ENCODE results near the gene SFXN5.

The SFXN5 gene

DNA sequence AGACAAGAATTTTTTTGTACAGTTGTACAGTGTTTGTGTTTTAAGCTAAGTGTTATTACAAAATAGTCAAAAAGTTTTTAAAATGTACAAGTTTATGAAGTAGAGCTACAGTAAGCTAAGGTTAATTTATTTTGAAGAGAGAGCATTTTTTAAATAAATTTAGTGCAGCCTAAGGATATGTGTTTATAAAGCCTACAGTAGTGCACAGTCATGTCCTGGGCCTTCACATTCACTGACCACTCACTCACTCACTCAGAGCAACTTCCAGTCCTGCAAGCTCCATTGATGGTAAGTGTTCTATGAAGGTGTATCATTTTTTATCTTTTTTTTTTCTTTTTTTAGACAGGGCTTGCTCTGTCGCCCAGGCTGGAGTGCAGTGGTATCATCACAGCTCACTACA is 44.2 kb downstream of the SFXN5 start:
- Histone ChIP-seq H3K9ac (ENCODE audit: low read length) (no peak overlapping the region), H3K9me2 (replicated peaks; ENCODE audit: insufficient read depth, low read length) (no peaks in the 10 kb centered on the region), H3K36me3 (ENCODE audit: low read length) (no peaks in the 10 kb centered on the region), H3K27ac (ENCODE audit: low read depth, low read length) (no peak overlapping the region), H2AFZ (ENCODE audit: low read depth, low read length, severe bottlenecking) (no peak overlapping the region), H3K27me3 (ENCODE audit: low read length) (no peaks in the 10 kb centered on the region), H3K4me2 (ENCODE audit: low read depth, low read length, poor library complexity, severe bottlenecking) (no peak overlapping the region), H3K9me3 (ENCODE audit: insufficient read depth, low read length) (no peaks in the 10 kb centered on the region), H3K4me3 (ENCODE audit: insufficient read depth, low read length, poor library complexity, severe bottlenecking) (no peak overlapping the region), H3K79me2 (ENCODE audit: insufficient read depth, low read length) (no peaks in the 10 kb centered on the region), H4K20me1 (ENCODE audit: low read depth, low read length) (no peaks in the 10 kb centered on the region), H3F3A (ENCODE audit: insufficient read depth) (no peaks in the 10 kb centered on the region)
- no peak for TF ChIP-seq EZH2phosphoT487 (conservative IDR thresholded peaks at IDR 0.05; ENCODE audit: low read length)

DNA sequence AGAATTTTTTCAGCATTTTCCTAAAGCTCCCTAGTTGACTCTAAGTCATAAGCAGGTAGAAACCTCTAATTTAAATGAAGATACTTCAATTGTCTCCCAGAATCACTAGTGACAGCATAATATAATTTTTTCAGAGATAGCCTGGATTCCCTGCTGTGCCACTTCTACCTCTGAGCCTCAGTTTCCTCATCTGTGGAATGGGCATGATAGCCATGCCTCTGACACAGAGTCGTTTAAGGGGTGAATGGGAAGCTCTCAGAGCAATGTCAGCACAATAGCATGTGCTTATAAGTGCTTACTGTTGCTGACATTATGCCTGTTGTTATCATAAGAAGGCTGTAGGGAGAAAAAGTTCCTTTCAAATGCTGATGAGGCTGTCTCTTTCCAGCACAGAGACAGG is 48.0 kb downstream of the SFXN5 start:
- TF ChIP-seq, protein P1, sequence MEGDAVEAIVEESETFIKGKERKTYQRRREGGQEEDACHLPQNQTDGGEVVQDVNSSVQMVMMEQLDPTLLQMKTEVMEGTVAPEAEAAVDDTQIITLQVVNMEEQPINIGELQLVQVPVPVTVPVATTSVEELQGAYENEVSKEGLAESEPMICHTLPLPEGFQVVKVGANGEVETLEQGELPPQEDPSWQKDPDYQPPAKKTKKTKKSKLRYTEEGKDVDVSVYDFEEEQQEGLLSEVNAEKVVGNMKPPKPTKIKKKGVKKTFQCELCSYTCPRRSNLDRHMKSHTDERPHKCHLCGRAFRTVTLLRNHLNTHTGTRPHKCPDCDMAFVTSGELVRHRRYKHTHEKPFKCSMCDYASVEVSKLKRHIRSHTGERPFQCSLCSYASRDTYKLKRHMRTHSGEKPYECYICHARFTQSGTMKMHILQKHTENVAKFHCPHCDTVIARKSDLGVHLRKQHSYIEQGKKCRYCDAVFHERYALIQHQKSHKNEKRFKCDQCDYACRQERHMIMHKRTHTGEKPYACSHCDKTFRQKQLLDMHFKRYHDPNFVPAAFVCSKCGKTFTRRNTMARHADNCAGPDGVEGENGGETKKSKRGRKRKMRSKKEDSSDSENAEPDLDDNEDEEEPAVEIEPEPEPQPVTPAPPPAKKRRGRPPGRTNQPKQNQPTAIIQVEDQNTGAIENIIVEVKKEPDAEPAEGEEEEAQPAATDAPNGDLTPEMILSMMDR (IDR thresholded peaks at IDR 0.05; ENCODE audit: insufficient read depth, low read length, poor library complexity, severe bottlenecking): no peak
- no peak for TF ChIP-seq EZH2phosphoT487 (conservative IDR thresholded peaks at IDR 0.05; ENCODE audit: low read length)

DNA sequence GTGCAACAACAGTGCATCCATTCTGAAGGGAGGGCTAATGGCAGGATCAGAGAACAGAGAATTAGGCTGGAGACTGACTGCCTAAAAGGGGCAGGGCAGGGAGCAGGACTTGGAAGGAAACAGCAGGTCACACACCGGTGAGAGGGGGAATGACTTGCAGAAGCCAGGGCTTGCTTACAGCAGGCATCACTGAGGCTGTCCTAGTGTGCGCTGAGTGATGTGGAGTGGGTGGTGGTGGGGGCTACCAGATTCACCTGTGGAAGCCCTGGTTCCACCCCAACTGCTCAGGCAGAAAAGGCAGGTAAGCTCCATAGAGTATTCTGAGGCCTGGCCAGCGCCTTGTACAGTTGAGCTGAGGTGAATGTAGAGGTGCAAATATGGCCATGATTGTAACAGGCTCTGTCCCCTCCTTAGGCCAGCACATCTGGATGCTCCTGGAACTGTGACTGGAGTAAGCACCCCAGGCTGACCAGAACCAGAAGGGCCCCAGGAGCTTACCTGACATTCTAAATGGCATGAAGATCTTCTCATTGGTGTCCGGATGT is 49.4 kb downstream of the SFXN5 start:
- no peak overlapping the region for H3K27ac ChIP-seq (ENCODE audit: low read depth, low read length)
- no peak overlapping the region for H3K4me3 ChIP-seq (ENCODE audit: insufficient read depth, low read length, poor library complexity, severe bottlenecking)
- H4K20me1 ChIP-seq (ENCODE audit: low read depth, low read length): no peaks in the 10 kb centered on the region
- no peaks in the 10 kb centered on the region for H3K9me3 ChIP-seq (ENCODE audit: insufficient read depth, low read length)
- no peaks in the 10 kb centered on the region for H3K36me3 ChIP-seq (ENCODE audit: low read length)
- no peaks in the 10 kb centered on the region for H3F3A ChIP-seq (ENCODE audit: insufficient read depth)
- H3K79me2 ChIP-seq (ENCODE audit: insufficient read depth, low read length): no peaks in the 10 kb centered on the region
- H3K9ac ChIP-seq (ENCODE audit: low read length): no peak overlapping the region
- no peak for TF ChIP-seq EZH2phosphoT487 (conservative IDR thresholded peaks at IDR 0.05; ENCODE audit: low read length)
- TF ChIP-seq, protein P1 (IDR thresholded peaks at IDR 0.05; ENCODE audit: insufficient read depth, low read length, poor library complexity, severe bottlenecking): no peak
- H3K4me2 ChIP-seq (ENCODE audit: low read depth, low read length, poor library complexity, severe bottlenecking): no peak overlapping the region
- H3K9me2 ChIP-seq (replicated peaks; ENCODE audit: insufficient read depth, low read length): no peaks in the 10 kb centered on the region
- no peak overlapping the region for H2AFZ ChIP-seq (ENCODE audit: low read depth, low read length, severe bottlenecking)
- no peaks in the 10 kb centered on the region for H3K27me3 ChIP-seq (ENCODE audit: low read length)

More for the DNA sequence above, 48.0 kb downstream of the SFXN5 start:
- H4K20me1 ChIP-seq (ENCODE audit: low read depth, low read length): no peaks in the 10 kb centered on the region
- no peaks in the 10 kb centered on the region for H3K9me3 ChIP-seq (ENCODE audit: insufficient read depth, low read length)
- no peak overlapping the region for H2AFZ ChIP-seq (ENCODE audit: low read depth, low read length, severe bottlenecking)
- no peak overlapping the region for H3K4me3 ChIP-seq (ENCODE audit: insufficient read depth, low read length, poor library complexity, severe bottlenecking)
- H3K9ac ChIP-seq (ENCODE audit: low read length): no peak overlapping the region
- H3K27ac ChIP-seq (ENCODE audit: low read depth, low read length): no peak overlapping the region
- H3K79me2 ChIP-seq (ENCODE audit: insufficient read depth, low read length): no peaks in the 10 kb centered on the region
- no peak overlapping the region for H3K4me2 ChIP-seq (ENCODE audit: low read depth, low read length, poor library complexity, severe bottlenecking)
- H3K27me3 ChIP-seq (ENCODE audit: low read length): no peaks in the 10 kb centered on the region
- no peaks in the 10 kb centered on the region for H3K9me2 ChIP-seq (replicated peaks; ENCODE audit: insufficient read depth, low read length)
- no peaks in the 10 kb centered on the region for H3F3A ChIP-seq (ENCODE audit: insufficient read depth)
- no peaks in the 10 kb centered on the region for H3K36me3 ChIP-seq (ENCODE audit: low read length)

DNA sequence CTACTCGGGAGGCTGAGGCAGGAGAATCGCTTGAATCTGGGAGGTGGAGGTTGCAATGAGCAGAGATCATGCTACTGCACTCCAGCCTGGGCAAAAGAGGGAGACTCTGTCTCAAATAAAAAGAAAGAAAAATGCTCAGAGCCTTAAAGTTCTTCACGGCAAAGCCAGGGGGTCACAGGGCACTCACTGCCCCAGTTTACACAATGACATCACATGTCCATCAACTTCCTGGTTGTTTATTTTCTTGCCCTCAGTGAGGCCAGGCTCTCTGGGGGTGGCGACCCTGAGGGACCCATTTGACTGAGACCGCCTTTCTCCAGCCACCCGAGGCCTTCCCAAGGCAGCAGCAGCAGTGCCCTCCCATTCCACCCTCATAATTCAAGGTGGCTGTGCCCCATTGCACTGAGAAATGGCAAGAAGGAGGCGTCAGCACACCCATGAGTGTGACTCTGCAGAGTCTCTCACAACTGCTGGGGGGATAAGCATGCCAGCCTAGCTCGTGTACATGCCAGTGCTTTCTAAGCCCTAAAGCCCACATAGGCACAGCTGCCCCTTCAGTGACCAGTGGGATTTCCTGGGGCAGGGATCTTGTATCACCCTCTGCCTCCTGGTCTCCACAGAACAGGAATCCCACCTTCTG is 50.0 kb downstream of the SFXN5 start:
- no peaks in the 10 kb centered on the region for H3K27me3 ChIP-seq (ENCODE audit: low read length)
- H4K20me1 ChIP-seq (ENCODE audit: low read depth, low read length): no peaks in the 10 kb centered on the region
- no peaks in the 10 kb centered on the region for H3K9me2 ChIP-seq (replicated peaks; ENCODE audit: insufficient read depth, low read length)
- no peaks in the 10 kb centered on the region for H3F3A ChIP-seq (ENCODE audit: insufficient read depth)
- no peaks in the 10 kb centered on the region for H3K9me3 ChIP-seq (ENCODE audit: insufficient read depth, low read length)
- TF ChIP-seq, protein P1 (IDR thresholded peaks at IDR 0.05; ENCODE audit: insufficient read depth, low read length, poor library complexity, severe bottlenecking): no peak
- TF ChIP-seq EZH2phosphoT487 (conservative IDR thresholded peaks at IDR 0.05; ENCODE audit: low read length): no peak
- no peak overlapping the region for H3K4me3 ChIP-seq (ENCODE audit: insufficient read depth, low read length, poor library complexity, severe bottlenecking)
- no peaks in the 10 kb centered on the region for H3K36me3 ChIP-seq (ENCODE audit: low read length)
- H3K27ac ChIP-seq (ENCODE audit: low read depth, low read length): no peak overlapping the region
- no peak overlapping the region for H2AFZ ChIP-seq (ENCODE audit: low read depth, low read length, severe bottlenecking)
- H3K4me2 ChIP-seq (ENCODE audit: low read depth, low read length, poor library complexity, severe bottlenecking): no peak overlapping the region
- H3K79me2 ChIP-seq (ENCODE audit: insufficient read depth, low read length): no peaks in the 10 kb centered on the region
- no peak overlapping the region for H3K9ac ChIP-seq (ENCODE audit: low read length)
